ENCODE results near the gene GAS7.

DNA sequence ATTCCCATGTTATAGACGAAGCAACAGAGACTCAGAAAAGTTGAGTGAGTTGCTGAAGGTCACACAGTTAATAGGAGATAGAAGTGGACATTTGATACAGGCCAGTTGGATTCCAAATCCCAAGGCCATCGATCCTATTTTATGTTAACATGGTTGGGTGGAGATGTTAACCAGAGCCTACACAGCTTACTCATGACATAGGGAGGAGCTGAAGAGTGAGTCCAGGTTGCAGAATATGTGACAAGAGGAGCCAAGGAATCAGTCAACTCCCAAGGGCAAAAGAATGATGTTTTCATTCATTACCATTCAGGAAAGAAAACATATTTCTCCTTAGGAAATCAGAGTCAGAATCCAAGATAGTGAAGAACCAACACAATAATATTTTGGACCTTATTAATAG, 40.3 kb upstream of the GAS7 start:
- TF ChIP-seq POLR2A (IDR thresholded peaks at IDR 0.05; ENCODE audit: low read length), result no peak
- no peak for TF ChIP-seq GATA1 (IDR thresholded peaks at IDR 0.05; ENCODE audit: low read depth, low read length)
